Tibial nerve (tissue), 4 donors: ENCODE measurements around the gene ULBP1. TPM values are rescaled to one million over a fixed set of nuclear protein-coding genes. Genes with fewer than 3 reads are reported as not detected.
"Not testable (repeated sequence)": the region's sequence is repeated elsewhere in the genome, so short reads cannot be mapped to it uniquely, and the experiment has no call there.

Experiments used
- DNase-seq, 2 donors: peaks; one replicate each; pipeline ENCODE4 v3.0.0-alpha.2; 2019; ENCODE audit warnings: low spot score in 2 of 2
- H3K27ac ChIP-seq, 4 donors: fragments of 200-600 bp; sonication (generic) in 3 of 4; one replicate each; pipeline ENCODE4 v1.5.1; 2017 to 2019; ENCODE audit warnings: mild to moderate bottlenecking in 1 of 4
- H3K27me3 ChIP-seq, 2 donors: fragments of 200-600 bp; sonication (generic) in 1 of 2; one replicate each; pipeline versions ENCODE4 v1.5.1 to v1.6.0; 2017 to 2019
- H3K36me3 ChIP-seq, 3 donors: fragments of 200-600 bp; sonication (generic); one replicate each; pipeline ENCODE4 v1.5.1; 2018 to 2019
- H3K4me1 ChIP-seq, 4 donors: fragments of 200-600 bp; sonication (generic) in 3 of 4; one replicate each; pipeline ENCODE4 v1.5.1; 2017 to 2019
- H3K4me3 ChIP-seq, 4 donors: fragments of 200-600 bp; sonication (generic) in 3 of 4; one replicate each; pipeline ENCODE4 v1.5.1; 2017 to 2019; ENCODE audit warnings: mild to moderate bottlenecking in 1 of 4, moderate library complexity in 1 of 4
- H3K9me3 ChIP-seq, 4 donors: fragments of 200-600 bp; sonication (generic) in 3 of 4; one replicate each; pipeline ENCODE4 v1.5.1; 2017 to 2019
- CTCF ChIP-seq, 5 experiments: fragments of 200-600 bp in 3 of 5; fragments of 450-650 bp in 2 of 5; sonication (generic) in 3 of 5; IDR thresholded peaks; one replicate each; pipeline ENCODE4 v1.5.1; 2016 to 2019; ENCODE audit warnings: antibody characterized with exemption in 5 of 5, mild to moderate bottlenecking in 3 of 5, moderate library complexity in 2 of 5
- EP300 ChIP-seq, 2 donors: sonication (generic); formaldehyde crosslinking; IDR thresholded peaks; one replicate each; pipeline ENCODE4 v1.6.1; 2017; ENCODE audit warnings: antibody characterized with exemption in 2 of 2, mild to moderate bottlenecking in 1 of 2
- POLR2A ChIP-seq, 2 donors: fragments of 450-650 bp; IDR thresholded peaks; one replicate each; pipeline ENCODE4 v1.6.1; 2017; ENCODE audit warnings: antibody characterized with exemption in 2 of 2, mild to moderate bottlenecking in 2 of 2, moderate library complexity in 2 of 2
- WGBS, 2 donors: methylation state at CpG; one replicate each; pipeline ENCODE4 v1.1.5; 2018; 5-methylcytosine and 5-hydroxymethylcytosine counted together
- total RNA-seq, 4 donors: library from RNA; depleted of rRNA; stranded (reverse); fragments of >200 nt; gene quantifications; one replicate each; pipeline ENCODE4 v1.1.0, GENCODE V29; 2016

The ULBP1 gene
- total RNA-seq, 4 donors from 2014 or later: 0.21 TPM; not detected in 3

- no peak overlapping the region for H3K27ac ChIP-seq
- peaks cover 0 to 31% (median 1%) of the 10 kb centered on the region in 4 donors for H3K9me3 ChIP-seq
- TF ChIP-seq EP300 (IDR thresholded peaks at IDR 0.05) (no peak), CTCF (IDR thresholded peaks at IDR 0.05) (no peak), POLR2A (IDR thresholded peaks at IDR 0.05) (no peak)
- H3K4me1 ChIP-seq: peaks cover 0 to 12% (median 8%) of the 10 kb centered on the region in 4 donors
- no peaks in the 10 kb centered on the region for H3K36me3 ChIP-seq
- H3K4me3 ChIP-seq: no peak overlapping the region
- WGBS, 2 donors: 14 to 29% methylated on average over 5 of the region's 5 CpGs
- H3K27me3 ChIP-seq: peaks cover 0 to 94% of the 10 kb centered on the region in 2 donors
- no peak for DNase-seq
Observed at GRCh38 chr6:149985481-149985937, 21.8 kb downstream of the ULBP1 start.

GRCh38 chr6:149987602-149988107, 23.9 kb downstream of the ULBP1 start:
- TF ChIP-seq CTCF (IDR thresholded peaks at IDR 0.05) (no peak), POLR2A (IDR thresholded peaks at IDR 0.05) (no peak), EP300 (IDR thresholded peaks at IDR 0.05) (no peak)
- peaks cover 0 to 94% of the 10 kb centered on the region in 2 donors for H3K27me3 ChIP-seq
- H3K9me3 ChIP-seq: peaks cover 0 to 26% (median 1%) of the 10 kb centered on the region in 4 donors
- no peak overlapping the region for H3K27ac ChIP-seq
- no peak for DNase-seq
- 47 to 59% methylated on average over 2 of the region's 2 CpGs for WGBS, 2 donors
- H3K4me1 ChIP-seq: peaks cover 0 to 24% (median 14%) of the 10 kb centered on the region in 4 donors
- H3K4me3 ChIP-seq: no peak overlapping the region
- no peaks in the 10 kb centered on the region for H3K36me3 ChIP-seq

DNA sequence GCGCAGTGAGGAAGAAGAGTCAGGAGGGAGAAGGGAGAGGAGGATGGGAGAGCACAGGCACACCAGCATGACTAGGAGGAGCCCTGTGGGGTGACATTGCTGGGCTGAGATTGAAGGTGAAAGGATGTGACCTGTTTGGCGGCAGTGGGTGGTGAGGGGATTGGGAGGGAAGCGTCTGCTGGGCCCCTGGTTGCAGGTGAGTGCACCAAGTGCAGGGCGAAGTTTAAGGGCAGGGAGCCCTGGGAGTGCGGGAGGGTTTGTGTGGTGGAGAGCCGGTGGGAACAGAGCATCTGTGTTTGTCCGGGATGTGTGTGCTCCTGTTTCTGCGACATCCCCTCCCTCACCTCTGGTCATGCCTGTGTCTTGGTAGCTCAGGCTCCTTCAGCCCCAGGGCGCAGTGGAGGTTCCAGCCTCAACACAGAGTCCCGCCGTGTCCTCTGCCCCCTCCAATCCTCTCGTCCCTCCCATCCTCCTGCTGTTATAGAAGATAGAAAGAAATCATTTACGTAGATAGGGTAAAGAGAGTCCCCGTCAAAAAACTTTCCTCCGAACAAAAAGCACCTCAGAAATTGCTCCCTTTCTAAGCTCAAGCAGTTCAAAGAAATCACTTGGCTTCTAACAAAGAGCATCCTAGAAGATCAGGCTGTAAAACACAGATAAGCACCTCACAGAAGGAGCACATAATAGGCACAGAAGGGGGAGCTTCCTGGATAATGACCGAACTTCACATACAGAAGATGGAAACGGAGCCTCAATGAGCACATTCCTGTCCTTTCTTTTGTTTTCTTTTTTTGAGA, 25.0 kb downstream of the ULBP1 start:
- H3K36me3 ChIP-seq: no peaks in the 10 kb centered on the region
- no peak for DNase-seq
- no peak overlapping the region for H3K27ac ChIP-seq
- peaks cover 0 to 96% of the 10 kb centered on the region in 2 donors for H3K27me3 ChIP-seq
- WGBS, 2 donors: 7 to 10% methylated on average over 17 of the region's 17 CpGs
- no peak for TF ChIP-seq CTCF (IDR thresholded peaks at IDR 0.05)
- no peak for TF ChIP-seq EP300 (IDR thresholded peaks at IDR 0.05)
- TF ChIP-seq POLR2A (IDR thresholded peaks at IDR 0.05): no peak
- peaks cover 0 to 26% (median 1%) of the 10 kb centered on the region in 4 donors for H3K9me3 ChIP-seq
- H3K4me1 ChIP-seq: peaks cover 0 to 24% (median 14%) of the 10 kb centered on the region in 4 donors
- H3K4me3 ChIP-seq: no peak overlapping the region

DNA sequence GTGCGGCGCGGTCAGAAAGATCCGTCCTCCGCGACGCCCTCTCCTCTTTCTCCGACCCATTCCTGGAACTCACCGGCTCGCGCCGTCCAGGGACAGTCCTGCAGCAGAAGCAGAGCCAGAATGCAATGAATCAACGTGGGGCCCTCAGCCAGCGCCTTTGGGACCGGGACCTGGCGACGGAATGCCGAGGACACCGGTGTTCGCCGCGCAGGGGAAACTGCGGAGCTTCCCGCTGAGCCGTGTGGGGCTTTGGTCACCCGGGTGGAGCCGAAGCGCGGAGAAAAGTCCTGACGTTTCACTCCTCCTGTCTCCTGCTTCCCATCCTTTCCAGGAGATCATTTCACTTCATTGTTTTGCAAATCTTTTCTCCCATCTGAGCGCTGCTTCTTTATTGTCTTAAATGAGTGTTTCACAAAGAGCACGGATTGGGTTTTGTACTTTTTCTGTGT, 26.5 kb downstream of the ULBP1 start:
- Histone ChIP-seq H3K27ac (no peak overlapping the region), H3K36me3 (no peaks in the 10 kb centered on the region), H3K27me3 (peaks cover 0 to 100% of the 10 kb centered on the region in 2 donors), H3K9me3 (peaks cover 0 to 26% (median 1%) of the 10 kb centered on the region in 4 donors), H3K4me1 (peaks cover 0 to 24% (median 14%) of the 10 kb centered on the region in 4 donors), H3K4me3 (peak overlapping the region in 3 of 4 donors; percentile 15 to 41 (median 20))
- no peak for TF ChIP-seq EP300 (IDR thresholded peaks at IDR 0.05)
- TF ChIP-seq POLR2A (IDR thresholded peaks at IDR 0.05): no peak
- 2 to 3% methylated on average over 22 to 31 of the region's 32 CpGs for WGBS, 2 donors
- no peak for DNase-seq

DNA sequence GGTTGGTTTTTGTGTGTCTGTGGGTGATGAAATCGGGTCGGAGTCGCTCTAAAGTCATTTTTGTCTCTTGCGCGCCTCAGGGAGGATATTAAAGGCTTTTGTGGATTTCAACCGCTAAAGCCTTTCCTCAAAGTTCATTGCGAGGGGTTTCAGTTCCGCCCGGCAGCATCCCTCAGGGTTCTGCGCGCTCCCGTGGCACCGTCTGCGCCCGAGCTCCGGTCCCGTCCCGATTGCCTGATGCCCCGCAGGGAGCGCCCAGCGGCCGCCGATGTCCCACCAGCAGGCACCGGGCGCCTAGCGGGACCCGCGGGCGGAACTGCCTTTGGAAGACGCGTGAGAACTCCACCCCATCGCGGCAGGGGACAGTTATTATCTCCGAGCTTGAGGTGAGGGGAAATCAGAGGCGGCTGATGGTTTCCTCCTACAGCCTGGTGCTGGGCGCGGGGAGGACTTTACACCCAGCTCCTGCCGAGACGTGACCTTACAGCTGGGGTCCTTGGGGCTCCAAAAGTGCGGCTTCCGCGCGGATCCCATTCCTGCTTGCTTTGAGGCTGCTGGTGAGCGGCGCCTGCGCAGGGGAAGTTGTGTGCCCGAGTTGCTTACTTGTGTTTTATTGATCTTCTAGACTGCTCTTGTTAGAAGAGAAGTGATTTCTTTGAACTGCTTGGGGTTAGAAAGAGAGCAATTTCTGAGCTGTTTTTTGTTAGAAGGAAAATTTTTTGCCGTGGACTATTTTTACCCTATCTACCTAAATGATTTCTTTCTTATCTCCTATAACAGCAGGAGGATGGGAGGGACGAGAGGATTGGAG, 27.1 kb downstream of the ULBP1 start:
- DNase-seq: no peak
- H3K9me3 ChIP-seq: peaks cover 0 to 26% (median 1%) of the 10 kb centered on the region in 4 donors
- H3K27me3 ChIP-seq: peaks cover 0 to 100% of the 10 kb centered on the region in 2 donors
- WGBS, 2 donors: 1 to 2% methylated on average over 23 to 28 of the region's 49 CpGs
- peak overlapping the region in 3 of 4 donors; percentile 15 to 41 (median 20) for H3K4me3 ChIP-seq
- no peaks in the 10 kb centered on the region for H3K36me3 ChIP-seq
- TF ChIP-seq EP300 (IDR thresholded peaks at IDR 0.05) (no peak), CTCF (IDR thresholded peaks at IDR 0.05) (no peak), POLR2A (IDR thresholded peaks at IDR 0.05) (no peak)
- H3K4me1 ChIP-seq: peaks cover 0 to 24% (median 14%) of the 10 kb centered on the region in 4 donors
- H3K27ac ChIP-seq: no peak overlapping the region

- not testable (repeated sequence) for H3K4me3 ChIP-seq, H3K27ac ChIP-seq, H3K36me3 ChIP-seq, DNase-seq
- WGBS, 2 donors: 4 to 6% methylated on average over 6 to 7 of the region's 7 CpGs
- Histone ChIP-seq H3K4me1 (peaks cover 0 to 24% (median 14%) of the 10 kb centered on the region in 4 donors), H3K9me3 (peaks cover 0 to 26% (median 1%) of the 10 kb centered on the region in 4 donors), H3K27me3 (peaks cover 0 to 100% of the 10 kb centered on the region in 2 donors)
Observed at GRCh38 chr6:149991472-149991795, 27.7 kb downstream of the ULBP1 start.
